Tibial nerve (tissue), 3 donors: Measurements from ENCODE around the gene SECISBP2.

ENCODE experiments used
- CTCF ChIP-seq, 5 experiments: fragments of 200-600 bp in 3 of 5; fragments of 450-650 bp in 2 of 5; sonication (generic) in 3 of 5; IDR thresholded peaks; one replicate each; pipeline ENCODE4 v1.5.1; 2016 to 2019; ENCODE audit warnings: antibody characterized with exemption in 5 of 5, mild to moderate bottlenecking in 3 of 5, moderate library complexity in 2 of 5
- POLR2A ChIP-seq, 2 donors: fragments of 450-650 bp; IDR thresholded peaks; one replicate each; pipeline ENCODE4 v1.6.1; 2017; ENCODE audit warnings: antibody characterized with exemption in 2 of 2, mild to moderate bottlenecking in 2 of 2, moderate library complexity in 2 of 2

DNA sequence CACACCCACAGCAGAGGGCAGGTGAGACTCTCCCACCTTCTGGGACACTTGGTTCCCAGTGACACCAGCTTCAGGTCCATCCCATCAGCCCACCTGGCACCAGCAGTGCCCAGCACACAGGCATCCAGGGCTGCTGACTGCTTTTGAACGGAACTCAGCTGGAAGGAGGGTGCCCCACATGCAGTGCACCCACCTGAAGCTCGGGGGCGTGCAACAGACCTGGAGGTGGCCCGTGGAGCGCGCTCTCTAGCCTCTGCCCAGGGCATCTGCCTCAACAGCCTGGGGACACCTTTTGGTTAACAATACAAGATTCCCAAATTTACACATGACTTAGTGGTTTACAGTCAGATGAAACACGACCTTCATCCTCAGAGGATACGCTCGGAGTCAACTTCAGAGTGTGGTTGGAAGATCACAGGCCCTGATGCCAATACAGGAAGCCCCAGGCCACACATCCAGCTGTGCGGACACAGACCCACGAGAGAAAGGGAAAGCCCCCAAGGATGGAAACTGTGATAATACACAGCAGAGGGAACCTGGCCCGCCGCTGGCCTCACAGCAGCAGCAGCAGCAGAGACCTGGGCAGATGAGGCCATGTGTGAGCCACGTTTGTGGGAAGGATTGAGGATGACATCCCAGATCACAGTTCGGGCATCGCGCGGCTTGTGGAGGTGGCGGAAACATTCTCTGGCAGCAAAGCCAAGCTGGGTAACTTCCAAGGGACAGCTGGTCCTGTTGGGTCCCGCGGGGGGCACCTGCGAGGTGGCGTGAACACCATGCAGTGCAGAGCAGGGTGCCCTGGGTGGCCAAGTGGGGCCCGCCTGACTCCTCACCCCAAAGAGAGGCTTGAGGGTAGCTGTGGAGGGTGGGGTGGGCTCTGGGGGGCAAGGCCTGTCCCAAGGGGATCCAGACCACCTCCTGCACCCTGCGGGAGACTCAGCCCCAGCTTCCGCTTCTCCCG is 64.0 kb downstream of the SECISBP2 start:
- TF ChIP-seq POLR2A (IDR thresholded peaks at IDR 0.05) (no peak), CTCF (IDR thresholded peaks at IDR 0.05) (no peak)
